RWPE1 (cell line): ENCODE data around the gene RPL12.

Experiments used
- CTCF ChIA-PET: fragments of 350-600 bp; sonication (Branson Sonifier 250); formaldehyde crosslinking; extraction: SDS; loops from one replicate; lab custom pipeline; 2021; lab: Yijun Ruan, JAX
- POLR2A ChIA-PET: fragments of 400-600 bp; formaldehyde crosslinking; extraction: SDS; loops from one replicate; lab custom pipeline; 2020; ENCODE audit warnings: antibody characterized with exemption; ENCODE audit not compliant: low non-redundant PET; lab: Yijun Ruan, JAX
- DNase-seq: peaks from one replicate; pipeline ENCODE4 v3.0.0; 2012; ENCODE audit warnings: low spot score
- H3K27ac ChIP-seq: fragments of 450-650 bp; 2 replicates; pipeline ENCODE4 v1.5.1; 2017
- CTCF ChIP-seq: fragments of 450-650 bp; conservative IDR thresholded peaks from 2 replicates; pipeline ENCODE4 v1.5.1; 2017; ENCODE audit warnings: low read depth, mild to moderate bottlenecking

The RPL12 gene

GRCh38 chr9:127450830-127451607 is at the start of gene RPL12, which contains the start of gene LRSAM1:
RPL12 (minus strand) TSS chr9:127451406; CDS start chr9:127451317, 89 bp downstream.
LRSAM1 (plus strand) TSS chr9:127451510; CDS start chr9:127454528, 3,018 bp downstream.
- peak; percentile 99 for DNase-seq
- CTCF ChIA-PET: no interaction called here
- peak within 1 kb of the TSS; percentile 93 for H3K27ac ChIP-seq
- POLR2A ChIA-PET: interaction anchor here (0.5 to 1.7 kb wide), 6 partner anchors 9 to 226 kb away, joined by 3 to 4 read pairs (median 3); partner anchors contain the start of gene SLC2A8
- TF ChIP-seq CTCF: no peak

GRCh38 chr9:127500862-127501261 is 49.7 kb upstream of the RPL12 start:
- no peak for DNase-seq
- ChIA-PET POLR2A (interaction anchor here (0.6 kb wide), 1 partner anchor 72 kb away, joined by 4 read pairs; no protein-coding TSS in a partner anchor), CTCF (interaction anchor here (0.6 kb wide), 1 partner anchor 21 kb away, joined by 4 read pairs; no protein-coding TSS in a partner anchor)
- H3K27ac ChIP-seq: peak overlapping the region; percentile 93
- no peak for TF ChIP-seq CTCF

GRCh38 chr9:127500399-127500798 is 49.2 kb upstream of the RPL12 start:
- ChIA-PET CTCF (interaction anchor here (1.0 kb wide), 1 partner anchor 37 kb away, joined by 5 read pairs; no protein-coding TSS in a partner anchor), POLR2A (no interaction called here)
- DNase-seq: no peak
- H3K27ac ChIP-seq: peak overlapping the region; percentile 93
- TF ChIP-seq CTCF: no peak

GRCh38 chr9:127498298-127498697 is 47.1 kb upstream of the RPL12 start:
- ChIA-PET CTCF (no interaction called here), POLR2A (no interaction called here)
- no peak for TF ChIP-seq CTCF
- peak overlapping the region; percentile 93 for H3K27ac ChIP-seq
- DNase-seq: peak; percentile 51

GRCh38 chr9:127497656-127498290 is 46.6 kb upstream of the RPL12 start:
- H3K27ac ChIP-seq: peak overlapping the region; percentile 93
- DNase-seq: no peak
- ChIA-PET CTCF (no interaction called here), POLR2A (no interaction called here)
- no peak for TF ChIP-seq CTCF

GRCh38 chr9:127496974-127497373 is 45.8 kb upstream of the RPL12 start:
- ChIA-PET CTCF (interaction anchor here (0.7 kb wide), 1 partner anchor 238 kb away, joined by 3 read pairs; the partner anchor contains the start of gene TOR2A), POLR2A (no interaction called here)
- H3K27ac ChIP-seq: peak overlapping the region; percentile 93
- no peak for TF ChIP-seq CTCF
- no peak for DNase-seq
